ENCODE data around the gene RPL13A.

Gene RPL13A

GRCh38 chr19:49512970-49513745 is 25.8 kb downstream of the RPL13A start:
- DNase-seq = no peak

- no peak for DNase-seq
These were observed 26.3 kb downstream of the RPL13A start for GRCh38 chr19:49513746-49514118.

GRCh38 chr19:49514151-49514550 is 26.7 kb downstream of the RPL13A start:
- no peak for DNase-seq

GRCh38 chr19:49515767-49516166 is 28.4 kb downstream of the RPL13A start:
- DNase-seq = peak; percentile 100

GRCh38 chr19:49518033-49518432 is 30.6 kb downstream of the RPL13A start:
- no peak for DNase-seq

GRCh38 chr19:49520705-49521319 is 33.4 kb downstream of the RPL13A start:
- DNase-seq = no peak

- no peak for DNase-seq
These were observed 37.5 kb downstream of the RPL13A start for GRCh38 chr19:49524812-49525455.

- DNase-seq = no peak
These were observed 40.9 kb downstream of the RPL13A start for GRCh38 chr19:49528211-49528771.

GRCh38 chr19:49530708-49531107 is 43.3 kb downstream of the RPL13A start:
- DNase-seq = no peak

- DNase-seq = peak; percentile 83
These were observed 46.4 kb downstream of the RPL13A start for GRCh38 chr19:49533551-49534488.

- DNase-seq = peak; percentile 45
These were observed 47.4 kb downstream of the RPL13A start for GRCh38 chr19:49534632-49535385.

GRCh38 chr19:49536921-49537462 is 49.6 kb downstream of the RPL13A start:
- DNase-seq = no peak

- DNase-seq = no peak
These were observed 51.2 kb downstream of the RPL13A start for GRCh38 chr19:49538643-49539042.

- DNase-seq = no peak
These were observed 52.0 kb downstream of the RPL13A start for GRCh38 chr19:49539192-49539952.

Data from MV-4-11 (cell line).